SK-N-SH treated with all-trans-retinoic acid at 6 μM for 48 hours (cell line): Measurements from ENCODE around the gene EIF2S1.

Experiments
- ATAC-seq: fragments of 200-7000 bp; cut with Tn5 transposase; 3 replicates; pipeline ENCODE4 v1.9.1; 2020; ENCODE audit warnings: mild to moderate bottlenecking, moderate library complexity
- BACH2 ChIP-seq: fragments of 250-450 bp; sonication (Bioruptor Pico); IDR thresholded peaks from 2 replicates; pipeline ENCODE4 v1.9.0; 2021; ENCODE audit warnings: mild to moderate bottlenecking, borderline replicate concordance
- ESRRG ChIP-seq: fragments of 250-450 bp; sonication (Bioruptor Pico); IDR thresholded peaks from 2 replicates; pipeline ENCODE4 v1.6.1; 2021; ENCODE audit warnings: mild to moderate bottlenecking
- GLIS3 ChIP-seq: fragments of 250-450 bp; sonication (Bioruptor Pico); IDR thresholded peaks from 2 replicates; pipeline ENCODE4 v1.5.0; 2020; ENCODE audit warnings: mild to moderate bottlenecking, moderate library complexity
- ISL1 ChIP-seq: fragments of 250-450 bp; sonication (Bioruptor Pico); IDR thresholded peaks from 2 replicates; pipeline ENCODE4 v2.1.2; 2022; ENCODE audit warnings: mild to moderate bottlenecking, moderate library complexity
- OSR1 ChIP-seq: fragments of 250-450 bp; sonication (Bioruptor Pico); IDR thresholded peaks from 2 replicates; pipeline ENCODE4 v1.8.0; 2022; ENCODE audit warnings: moderate library complexity, mild to moderate bottlenecking, inconsistent platforms
- PPARA ChIP-seq: fragments of 250-450 bp; sonication (Bioruptor Pico); IDR thresholded peaks from 2 replicates; pipeline ENCODE4 v1.5.0; 2020; ENCODE audit warnings: mild to moderate bottlenecking, borderline replicate concordance
- RARB ChIP-seq: fragments of 250-450 bp; sonication (Bioruptor Pico); IDR thresholded peaks from 2 replicates; pipeline ENCODE4 v1.8.0; 2021; ENCODE audit warnings: mild to moderate bottlenecking, moderate library complexity
- SNAI2 ChIP-seq: fragments of 250-450 bp; sonication (Bioruptor Pico); IDR thresholded peaks from 2 replicates; pipeline ENCODE4 v1.5.0; 2020; ENCODE audit warnings: mild to moderate bottlenecking, moderate library complexity
- TCF4 ChIP-seq: fragments of 250-450 bp; sonication (Bioruptor Pico); IDR thresholded peaks from 2 replicates; pipeline ENCODE4 v1.8.0; 2021; ENCODE audit warnings: mild to moderate bottlenecking, moderate library complexity, borderline replicate concordance
- TOX ChIP-seq: fragments of 250-450 bp; sonication (Bioruptor Pico); IDR thresholded peaks from 2 replicates; pipeline ENCODE4 v1.8.0; 2021; ENCODE audit warnings: mild to moderate bottlenecking, moderate library complexity, borderline replicate concordance
- ZFP3 ChIP-seq: fragments of 250-450 bp; sonication (Bioruptor Pico); IDR thresholded peaks from 2 replicates; pipeline ENCODE4 v1.5.0; 2020; ENCODE audit warnings: mild to moderate bottlenecking, moderate library complexity
- ZFP30 ChIP-seq: fragments of 450-650 bp; formaldehyde crosslinking; IDR thresholded peaks from 2 replicates; pipeline ENCODE4 v1.5.0; 2022; ENCODE audit warnings: mild to moderate bottlenecking, moderate library complexity
- ZNF565 ChIP-seq: fragments of 450-650 bp; formaldehyde crosslinking; conservative IDR thresholded peaks from 2 replicates; pipeline ENCODE4 v1.5.0; 2020; ENCODE audit warnings: low read depth, mild to moderate bottlenecking, moderate library complexity
- ZNF70 ChIP-seq: fragments of 450-650 bp; formaldehyde crosslinking; IDR thresholded peaks from 2 replicates; pipeline ENCODE4 v1.5.0; 2020; ENCODE audit warnings: mild to moderate bottlenecking, moderate library complexity
- ZNF8 ChIP-seq: fragments of 450-650 bp; formaldehyde crosslinking; IDR thresholded peaks from 2 replicates; pipeline ENCODE4 v1.5.0; 2020; ENCODE audit warnings: mild to moderate bottlenecking, moderate library complexity
- TF ChIP-seq, protein P1 (sequence below): fragments of 250-450 bp; sonication (Bioruptor Pico); IDR thresholded peaks from 2 replicates; pipeline ENCODE4 v1.8.0; 2021; ENCODE audit warnings: low read depth, mild to moderate bottlenecking, moderate library complexity, borderline replicate concordance
- TF ChIP-seq, protein P2 (sequence below): fragments of 250-450 bp; sonication (Bioruptor Pico); IDR thresholded peaks from 2 replicates; pipeline ENCODE4 v1.5.0; 2020; ENCODE audit warnings: mild to moderate bottlenecking, moderate library complexity
- TF ChIP-seq, protein P3 (sequence below): fragments of 250-450 bp; sonication (Bioruptor Pico); IDR thresholded peaks from 2 replicates; pipeline ENCODE4 v1.5.1; 2021; ENCODE audit warnings: mild to moderate bottlenecking, moderate library complexity
- TF ChIP-seq, protein P4 (sequence below): fragments of 250-450 bp; sonication (Bioruptor Pico); IDR thresholded peaks from 2 replicates; pipeline ENCODE4 v1.5.1; 2020; ENCODE audit warnings: low read depth, mild to moderate bottlenecking, moderate library complexity

The EIF2S1 gene

DNA sequence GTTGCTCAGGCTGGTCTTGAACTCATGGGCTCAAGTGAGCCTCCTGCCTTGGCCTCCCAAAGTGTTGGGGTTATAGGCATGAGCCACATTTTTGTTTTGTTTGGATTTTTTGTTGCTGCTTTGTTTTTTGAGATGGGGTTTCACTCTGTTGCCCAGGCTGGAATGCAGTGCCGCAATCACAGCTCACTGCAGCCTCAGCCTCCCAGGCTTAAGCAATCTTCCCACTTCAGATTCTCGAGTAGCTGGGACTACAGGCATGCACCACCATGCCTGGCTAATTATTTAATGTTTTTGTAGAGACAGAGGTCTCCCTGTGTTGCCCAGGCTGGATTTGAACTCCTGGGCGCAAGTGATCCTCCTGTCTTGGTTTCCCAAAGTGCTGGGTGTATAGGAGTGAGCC lies 57.5 kb downstream of the EIF2S1 start:
- TF ChIP-seq TOX (no peak), ZFP3 (no peak), BACH2 (CRISPR knock-in tag) (no peak), ZNF8 (CRISPR knock-in tag) (no peak), RARB (no peak), ZFP30 (no peak), ZNF70 (CRISPR knock-in tag) (no peak), SNAI2 (CRISPR knock-in tag) (no peak), ISL1 (no peak), GLIS3 (no peak), ESRRG (CRISPR knock-in tag) (no peak), PPARA (CRISPR knock-in tag) (no peak)
- TF ChIP-seq, protein P1, sequence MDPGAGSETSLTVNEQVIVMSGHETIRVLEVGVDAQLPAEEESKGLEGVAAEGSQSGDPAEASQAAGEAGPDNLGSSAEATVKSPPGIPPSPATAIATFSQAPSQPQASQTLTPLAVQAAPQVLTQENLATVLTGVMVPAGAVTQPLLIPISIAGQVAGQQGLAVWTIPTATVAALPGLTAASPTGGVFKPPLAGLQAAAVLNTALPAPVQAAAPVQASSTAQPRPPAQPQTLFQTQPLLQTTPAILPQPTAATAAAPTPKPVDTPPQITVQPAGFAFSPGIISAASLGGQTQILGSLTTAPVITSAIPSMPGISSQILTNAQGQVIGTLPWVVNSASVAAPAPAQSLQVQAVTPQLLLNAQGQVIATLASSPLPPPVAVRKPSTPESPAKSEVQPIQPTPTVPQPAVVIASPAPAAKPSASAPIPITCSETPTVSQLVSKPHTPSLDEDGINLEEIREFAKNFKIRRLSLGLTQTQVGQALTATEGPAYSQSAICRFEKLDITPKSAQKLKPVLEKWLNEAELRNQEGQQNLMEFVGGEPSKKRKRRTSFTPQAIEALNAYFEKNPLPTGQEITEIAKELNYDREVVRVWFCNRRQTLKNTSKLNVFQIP (CRISPR knock-in tag): no peak
- TF ChIP-seq, protein P2, sequence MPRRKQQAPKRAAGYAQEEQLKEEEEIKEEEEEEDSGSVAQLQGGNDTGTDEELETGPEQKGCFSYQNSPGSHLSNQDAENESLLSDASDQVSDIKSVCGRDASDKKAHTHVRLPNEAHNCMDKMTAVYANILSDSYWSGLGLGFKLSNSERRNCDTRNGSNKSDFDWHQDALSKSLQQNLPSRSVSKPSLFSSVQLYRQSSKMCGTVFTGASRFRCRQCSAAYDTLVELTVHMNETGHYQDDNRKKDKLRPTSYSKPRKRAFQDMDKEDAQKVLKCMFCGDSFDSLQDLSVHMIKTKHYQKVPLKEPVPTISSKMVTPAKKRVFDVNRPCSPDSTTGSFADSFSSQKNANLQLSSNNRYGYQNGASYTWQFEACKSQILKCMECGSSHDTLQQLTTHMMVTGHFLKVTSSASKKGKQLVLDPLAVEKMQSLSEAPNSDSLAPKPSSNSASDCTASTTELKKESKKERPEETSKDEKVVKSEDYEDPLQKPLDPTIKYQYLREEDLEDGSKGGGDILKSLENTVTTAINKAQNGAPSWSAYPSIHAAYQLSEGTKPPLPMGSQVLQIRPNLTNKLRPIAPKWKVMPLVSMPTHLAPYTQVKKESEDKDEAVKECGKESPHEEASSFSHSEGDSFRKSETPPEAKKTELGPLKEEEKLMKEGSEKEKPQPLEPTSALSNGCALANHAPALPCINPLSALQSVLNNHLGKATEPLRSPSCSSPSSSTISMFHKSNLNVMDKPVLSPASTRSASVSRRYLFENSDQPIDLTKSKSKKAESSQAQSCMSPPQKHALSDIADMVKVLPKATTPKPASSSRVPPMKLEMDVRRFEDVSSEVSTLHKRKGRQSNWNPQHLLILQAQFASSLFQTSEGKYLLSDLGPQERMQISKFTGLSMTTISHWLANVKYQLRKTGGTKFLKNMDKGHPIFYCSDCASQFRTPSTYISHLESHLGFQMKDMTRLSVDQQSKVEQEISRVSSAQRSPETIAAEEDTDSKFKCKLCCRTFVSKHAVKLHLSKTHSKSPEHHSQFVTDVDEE (CRISPR knock-in tag): no peak
- TF ChIP-seq, protein P3, sequence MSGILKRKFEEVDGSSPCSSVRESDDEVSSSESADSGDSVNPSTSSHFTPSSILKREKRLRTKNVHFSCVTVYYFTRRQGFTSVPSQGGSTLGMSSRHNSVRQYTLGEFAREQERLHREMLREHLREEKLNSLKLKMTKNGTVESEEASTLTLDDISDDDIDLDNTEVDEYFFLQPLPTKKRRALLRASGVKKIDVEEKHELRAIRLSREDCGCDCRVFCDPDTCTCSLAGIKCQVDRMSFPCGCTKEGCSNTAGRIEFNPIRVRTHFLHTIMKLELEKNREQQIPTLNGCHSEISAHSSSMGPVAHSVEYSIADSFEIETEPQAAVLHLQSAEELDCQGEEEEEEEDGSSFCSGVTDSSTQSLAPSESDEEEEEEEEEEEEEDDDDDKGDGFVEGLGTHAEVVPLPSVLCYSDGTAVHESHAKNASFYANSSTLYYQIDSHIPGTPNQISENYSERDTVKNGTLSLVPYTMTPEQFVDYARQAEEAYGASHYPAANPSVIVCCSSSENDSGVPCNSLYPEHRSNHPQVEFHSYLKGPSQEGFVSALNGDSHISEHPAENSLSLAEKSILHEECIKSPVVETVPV: no peak
- ATAC-seq: no peak

DNA sequence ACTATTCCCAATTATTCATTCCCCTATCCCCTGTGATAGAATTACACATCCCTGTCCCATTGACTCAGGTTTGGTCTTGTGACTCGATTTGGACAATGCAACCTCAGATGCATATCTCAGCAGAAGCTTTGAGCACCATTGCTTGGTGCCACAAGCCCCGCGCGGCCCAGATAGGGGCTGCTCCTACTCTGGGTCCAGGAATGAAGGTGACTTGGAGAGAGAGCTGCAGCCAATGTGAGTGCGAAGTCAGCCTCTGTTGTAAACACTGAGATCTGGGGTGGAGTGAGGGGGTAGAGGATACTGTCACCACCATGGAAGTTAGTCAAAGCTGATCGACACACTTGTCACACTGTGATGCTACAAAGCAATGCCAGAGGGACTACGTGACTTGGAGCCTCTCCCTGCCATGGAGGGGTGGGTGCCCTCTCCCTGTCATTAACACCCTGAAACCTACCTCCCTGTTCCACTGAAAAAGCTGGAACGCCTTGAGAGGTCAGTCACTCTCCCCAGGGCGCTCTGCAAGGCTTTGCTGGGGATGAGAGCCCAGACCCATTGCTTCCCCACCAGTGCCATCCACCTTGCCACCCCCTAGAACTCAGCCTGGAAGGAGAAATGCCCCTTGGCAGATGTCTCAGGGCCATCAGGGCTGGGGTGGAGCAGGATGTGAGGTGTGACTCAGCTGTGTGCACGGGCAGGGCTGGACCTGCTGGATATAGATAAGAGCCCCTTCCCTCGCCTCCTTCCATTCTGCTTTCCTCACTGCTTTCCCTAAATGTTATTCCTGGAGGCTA lies 58.5 kb downstream of the EIF2S1 start:
- TF ChIP-seq ZNF70 (CRISPR knock-in tag) (no peak), BACH2 (CRISPR knock-in tag) (no peak), TCF4 (CRISPR knock-in tag) (no peak), GLIS3 (no peak), RARB (no peak), ZNF565 (CRISPR knock-in tag) (no peak), ZFP30 (no peak), TOX (no peak), OSR1 (no peak), ZFP3 (no peak), PPARA (CRISPR knock-in tag) (no peak), ESRRG (CRISPR knock-in tag) (no peak), ISL1 (no peak), ZNF8 (CRISPR knock-in tag) (no peak)
- TF ChIP-seq, protein P4, sequence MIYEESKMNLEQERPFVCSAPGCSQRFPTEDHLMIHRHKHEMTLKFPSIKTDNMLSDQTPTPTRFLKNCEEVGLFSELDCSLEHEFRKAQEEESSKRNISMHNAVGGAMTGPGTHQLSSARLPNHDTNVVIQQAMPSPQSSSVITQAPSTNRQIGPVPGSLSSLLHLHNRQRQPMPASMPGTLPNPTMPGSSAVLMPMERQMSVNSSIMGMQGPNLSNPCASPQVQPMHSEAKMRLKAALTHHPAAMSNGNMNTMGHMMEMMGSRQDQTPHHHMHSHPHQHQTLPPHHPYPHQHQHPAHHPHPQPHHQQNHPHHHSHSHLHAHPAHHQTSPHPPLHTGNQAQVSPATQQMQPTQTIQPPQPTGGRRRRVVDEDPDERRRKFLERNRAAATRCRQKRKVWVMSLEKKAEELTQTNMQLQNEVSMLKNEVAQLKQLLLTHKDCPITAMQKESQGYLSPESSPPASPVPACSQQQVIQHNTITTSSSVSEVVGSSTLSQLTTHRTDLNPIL (CRISPR knock-in tag): no peak
- TF ChIP-seq, protein P1 (CRISPR knock-in tag): no peak
- TF ChIP-seq, protein P2 (CRISPR knock-in tag): no peak
- TF ChIP-seq, all 23 proteins: peak for 0
- ATAC-seq: no peak; the same call in 2 of the 3 replicates
